GM23338 (cell line): ENCODE data around the gene MPST. TPM values are rescaled to one million over a fixed set of nuclear protein-coding genes. Genes with fewer than 3 reads are reported as not detected.

ENCODE experiments used
- ATAC-seq: fragments of 200-7000 bp; cut with Tn5 transposase; 3 replicates; pipeline ENCODE4 v1.9.1; 2020
- DNase-seq: peaks from one replicate; pipeline ENCODE4 v3.0.0-alpha.2; 2015; ENCODE audit warnings: low spot score
- H2AFZ ChIP-seq: fragments of 200-600 bp; sonication (generic); 2 replicates; pipeline ENCODE4 v1.8.0; 2016; ENCODE audit warnings: antibody characterized with exemption, mild to moderate bottlenecking, moderate library complexity
- H3F3A ChIP-seq: fragments of 200-600 bp; sonication (generic); replicated peaks from 2 replicates; pipeline ENCODE4 v1.8.0; 2017; ENCODE audit warnings: antibody characterized with exemption, mixed run types, low read depth
- H3K27ac ChIP-seq: fragments of 200-600 bp; sonication (generic); 2 replicates; pipeline ENCODE4 v1.6.1; 2016; ENCODE audit warnings: low read depth
- H3K27me3 ChIP-seq: fragments of 200-600 bp; sonication (generic); 2 replicates; pipeline ENCODE4 v1.8.0; 2016; ENCODE audit warnings: mild to moderate bottlenecking, mixed run types, moderate library complexity; ENCODE audit not compliant: insufficient read depth
- H3K36me3 ChIP-seq: fragments of 200-600 bp; sonication (generic); 2 replicates; pipeline ENCODE4 v1.8.0; 2016; ENCODE audit warnings: mild to moderate bottlenecking; ENCODE audit not compliant: insufficient read depth
- H3K4me1 ChIP-seq: fragments of 200-600 bp; sonication (generic); 2 replicates; pipeline ENCODE4 v1.8.0; 2016; ENCODE audit warnings: mild to moderate bottlenecking, moderate library complexity; ENCODE audit not compliant: insufficient read depth
- H3K4me2 ChIP-seq: fragments of 200-600 bp; sonication (generic); 2 replicates; pipeline ENCODE4 v1.7.1; 2017; ENCODE audit warnings: mixed run types
- H3K4me3 ChIP-seq: fragments of 200-600 bp; sonication (generic); 2 replicates; pipeline ENCODE4 v1.6.1; 2016; ENCODE audit warnings: mixed run types
- H3K79me2 ChIP-seq: fragments of 200-600 bp; sonication (generic); replicated peaks from 2 replicates; pipeline ENCODE4 v1.8.0; 2017; ENCODE audit warnings: mild to moderate bottlenecking; ENCODE audit not compliant: insufficient read depth
- H3K9me2 ChIP-seq: fragments of 200-600 bp; sonication (generic); 2 replicates; pipeline ENCODE4 v1.8.0; 2017; ENCODE audit not compliant: insufficient read depth
- H4K20me1 ChIP-seq: fragments of 200-600 bp; sonication (generic); replicated peaks from 2 replicates; pipeline ENCODE4 v1.8.0; 2017; ENCODE audit warnings: mild to moderate bottlenecking; ENCODE audit not compliant: insufficient read depth
- H3K27ac Mint-ChIP-seq: 2 replicates; pipeline ENCODE4 v1.8.0; 2020; ENCODE audit warnings: inconsistent platforms, mild to moderate bottlenecking, moderate library complexity, mixed read lengths
- H3K27me3 Mint-ChIP-seq: 3 replicates; pipeline ENCODE4 v1.8.0; 2022; ENCODE audit warnings: low read depth, mild to moderate bottlenecking, moderate library complexity, mixed read lengths, inconsistent platforms; ENCODE audit not compliant: insufficient read depth, poor library complexity
- H3K36me3 Mint-ChIP-seq: 3 replicates; pipeline ENCODE4 v1.8.0; 2021; ENCODE audit warnings: low read depth, mild to moderate bottlenecking, inconsistent platforms, moderate library complexity, mixed read lengths
- H3K4me1 Mint-ChIP-seq: 3 replicates; pipeline ENCODE4 v1.8.0; 2020; ENCODE audit warnings: mild to moderate bottlenecking, inconsistent platforms, mixed read lengths
- H3K4me3 Mint-ChIP-seq: 3 replicates; pipeline ENCODE4 v1.8.0; 2021; ENCODE audit warnings: moderate library complexity, mild to moderate bottlenecking, inconsistent platforms, mixed read lengths
- H3K9me3 Mint-ChIP-seq: 3 replicates; pipeline ENCODE4 v1.8.0; 2020; ENCODE audit warnings: moderate library complexity, mild to moderate bottlenecking, inconsistent platforms, mixed read lengths
- CREB1 ChIP-seq: fragments of 250-450 bp; sonication (Bioruptor Pico); IDR thresholded peaks from 2 replicates; pipeline ENCODE4 v1.5.0; 2020; ENCODE audit warnings: low read depth, mild to moderate bottlenecking, moderate library complexity
- EZH2 ChIP-seq: fragments of 200-600 bp; sonication (generic); IDR thresholded peaks from one replicate; pipeline ENCODE4 v1.8.0; 2017; ENCODE audit warnings: antibody characterized with exemption, mild to moderate bottlenecking, low read depth; ENCODE audit not compliant: unreplicated experiment
- EZH2phosphoT487 ChIP-seq: fragments of 200-600 bp; sonication (generic); IDR thresholded peaks from one replicate; pipeline ENCODE4 v1.8.1; 2018; ENCODE audit warnings: antibody characterized with exemption; ENCODE audit not compliant: unreplicated experiment
- JUNB ChIP-seq: IDR thresholded peaks from one replicate; pipeline ENCODE4 v1.6.1; 2016; ENCODE audit warnings: antibody characterized with exemption; ENCODE audit not compliant: unreplicated experiment
- POLR2AphosphoS5 ChIP-seq: IDR thresholded peaks from 2 replicates; pipeline ENCODE4 v1.6.1; 2016; ENCODE audit warnings: antibody characterized with exemption, low read depth
- STAT1 ChIP-seq: IDR thresholded peaks from one replicate; pipeline ENCODE4 v1.6.1; 2016; ENCODE audit warnings: antibody characterized with exemption; ENCODE audit not compliant: unreplicated experiment
- ZNF114 ChIP-seq: fragments of 250-450 bp; sonication (Bioruptor Pico); IDR thresholded peaks from 2 replicates; pipeline ENCODE4 v1.5.0; 2020; ENCODE audit warnings: mild to moderate bottlenecking, moderate library complexity
- polyA plus RNA-seq: library from polyadenylated mRNA; unstranded; fragments of >200 nt; fragmentation: Nextera tagmentation; extraction: Ambion mirVana; gene quantifications from 2 replicates; pipeline ENCODE4 v1.2.1, GENCODE V29; 2016
- total RNA-seq: library from RNA; depleted of rRNA; stranded (reverse); fragments of >200 nt; shearing (Covaris generic); gene quantifications from 2 replicates; pipeline ENCODE4 v1.2.3, GENCODE V29; 2014
- TF ChIP-seq, protein P1 (sequence below): fragments of 250-450 bp; sonication (Bioruptor Pico); IDR thresholded peaks from 2 replicates; pipeline ENCODE4 v1.5.0; 2020; ENCODE audit warnings: mild to moderate bottlenecking, moderate library complexity

The MPST gene
- total and polyA plus RNA-seq, 2 experiments from 2014 or later = 86.2 to 158 TPM

DNA sequence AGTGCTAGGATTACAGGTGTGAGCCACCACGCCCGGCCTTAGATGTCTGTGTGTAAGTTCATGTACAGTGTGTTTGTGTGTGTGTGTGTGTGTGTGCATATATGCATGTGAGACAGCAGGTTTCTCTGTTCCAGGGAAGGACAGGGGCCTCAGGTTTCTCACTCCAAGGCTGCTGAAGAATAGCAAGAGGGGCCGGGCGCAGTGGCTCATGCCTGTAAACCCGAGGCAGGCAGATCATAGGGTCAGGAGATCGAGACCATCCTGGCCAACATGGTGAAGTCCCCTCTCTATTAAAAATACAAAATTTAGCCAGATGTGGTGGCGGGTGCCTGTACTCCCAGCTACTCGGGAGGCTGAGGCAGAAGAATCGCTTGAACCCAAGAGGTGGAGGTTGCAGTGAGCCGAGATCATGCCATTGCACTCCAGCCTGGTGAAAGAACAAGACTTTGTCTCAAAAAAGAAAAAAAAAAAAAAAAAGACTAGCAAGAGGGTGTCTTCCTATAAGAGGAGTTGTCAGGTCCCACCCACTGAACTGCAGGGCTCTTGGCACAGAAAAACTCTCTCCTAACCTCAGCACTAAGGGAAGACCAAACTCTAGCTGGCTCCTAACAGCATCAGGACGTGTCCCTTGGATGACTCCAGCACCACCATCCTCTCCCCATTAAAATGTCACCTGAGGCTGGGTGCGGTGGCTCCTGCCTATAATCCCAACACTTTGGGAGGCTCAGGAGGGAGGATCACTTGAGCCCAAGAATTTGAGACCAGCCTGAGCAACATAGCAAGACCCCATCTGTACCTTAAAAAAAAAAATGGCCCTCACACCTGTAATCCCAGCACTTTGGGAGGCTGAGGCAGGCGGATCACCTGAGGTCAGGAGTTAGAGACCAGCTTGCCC is 40.3 kb upstream of the MPST start (continued):
- TF ChIP-seq, protein P1, sequence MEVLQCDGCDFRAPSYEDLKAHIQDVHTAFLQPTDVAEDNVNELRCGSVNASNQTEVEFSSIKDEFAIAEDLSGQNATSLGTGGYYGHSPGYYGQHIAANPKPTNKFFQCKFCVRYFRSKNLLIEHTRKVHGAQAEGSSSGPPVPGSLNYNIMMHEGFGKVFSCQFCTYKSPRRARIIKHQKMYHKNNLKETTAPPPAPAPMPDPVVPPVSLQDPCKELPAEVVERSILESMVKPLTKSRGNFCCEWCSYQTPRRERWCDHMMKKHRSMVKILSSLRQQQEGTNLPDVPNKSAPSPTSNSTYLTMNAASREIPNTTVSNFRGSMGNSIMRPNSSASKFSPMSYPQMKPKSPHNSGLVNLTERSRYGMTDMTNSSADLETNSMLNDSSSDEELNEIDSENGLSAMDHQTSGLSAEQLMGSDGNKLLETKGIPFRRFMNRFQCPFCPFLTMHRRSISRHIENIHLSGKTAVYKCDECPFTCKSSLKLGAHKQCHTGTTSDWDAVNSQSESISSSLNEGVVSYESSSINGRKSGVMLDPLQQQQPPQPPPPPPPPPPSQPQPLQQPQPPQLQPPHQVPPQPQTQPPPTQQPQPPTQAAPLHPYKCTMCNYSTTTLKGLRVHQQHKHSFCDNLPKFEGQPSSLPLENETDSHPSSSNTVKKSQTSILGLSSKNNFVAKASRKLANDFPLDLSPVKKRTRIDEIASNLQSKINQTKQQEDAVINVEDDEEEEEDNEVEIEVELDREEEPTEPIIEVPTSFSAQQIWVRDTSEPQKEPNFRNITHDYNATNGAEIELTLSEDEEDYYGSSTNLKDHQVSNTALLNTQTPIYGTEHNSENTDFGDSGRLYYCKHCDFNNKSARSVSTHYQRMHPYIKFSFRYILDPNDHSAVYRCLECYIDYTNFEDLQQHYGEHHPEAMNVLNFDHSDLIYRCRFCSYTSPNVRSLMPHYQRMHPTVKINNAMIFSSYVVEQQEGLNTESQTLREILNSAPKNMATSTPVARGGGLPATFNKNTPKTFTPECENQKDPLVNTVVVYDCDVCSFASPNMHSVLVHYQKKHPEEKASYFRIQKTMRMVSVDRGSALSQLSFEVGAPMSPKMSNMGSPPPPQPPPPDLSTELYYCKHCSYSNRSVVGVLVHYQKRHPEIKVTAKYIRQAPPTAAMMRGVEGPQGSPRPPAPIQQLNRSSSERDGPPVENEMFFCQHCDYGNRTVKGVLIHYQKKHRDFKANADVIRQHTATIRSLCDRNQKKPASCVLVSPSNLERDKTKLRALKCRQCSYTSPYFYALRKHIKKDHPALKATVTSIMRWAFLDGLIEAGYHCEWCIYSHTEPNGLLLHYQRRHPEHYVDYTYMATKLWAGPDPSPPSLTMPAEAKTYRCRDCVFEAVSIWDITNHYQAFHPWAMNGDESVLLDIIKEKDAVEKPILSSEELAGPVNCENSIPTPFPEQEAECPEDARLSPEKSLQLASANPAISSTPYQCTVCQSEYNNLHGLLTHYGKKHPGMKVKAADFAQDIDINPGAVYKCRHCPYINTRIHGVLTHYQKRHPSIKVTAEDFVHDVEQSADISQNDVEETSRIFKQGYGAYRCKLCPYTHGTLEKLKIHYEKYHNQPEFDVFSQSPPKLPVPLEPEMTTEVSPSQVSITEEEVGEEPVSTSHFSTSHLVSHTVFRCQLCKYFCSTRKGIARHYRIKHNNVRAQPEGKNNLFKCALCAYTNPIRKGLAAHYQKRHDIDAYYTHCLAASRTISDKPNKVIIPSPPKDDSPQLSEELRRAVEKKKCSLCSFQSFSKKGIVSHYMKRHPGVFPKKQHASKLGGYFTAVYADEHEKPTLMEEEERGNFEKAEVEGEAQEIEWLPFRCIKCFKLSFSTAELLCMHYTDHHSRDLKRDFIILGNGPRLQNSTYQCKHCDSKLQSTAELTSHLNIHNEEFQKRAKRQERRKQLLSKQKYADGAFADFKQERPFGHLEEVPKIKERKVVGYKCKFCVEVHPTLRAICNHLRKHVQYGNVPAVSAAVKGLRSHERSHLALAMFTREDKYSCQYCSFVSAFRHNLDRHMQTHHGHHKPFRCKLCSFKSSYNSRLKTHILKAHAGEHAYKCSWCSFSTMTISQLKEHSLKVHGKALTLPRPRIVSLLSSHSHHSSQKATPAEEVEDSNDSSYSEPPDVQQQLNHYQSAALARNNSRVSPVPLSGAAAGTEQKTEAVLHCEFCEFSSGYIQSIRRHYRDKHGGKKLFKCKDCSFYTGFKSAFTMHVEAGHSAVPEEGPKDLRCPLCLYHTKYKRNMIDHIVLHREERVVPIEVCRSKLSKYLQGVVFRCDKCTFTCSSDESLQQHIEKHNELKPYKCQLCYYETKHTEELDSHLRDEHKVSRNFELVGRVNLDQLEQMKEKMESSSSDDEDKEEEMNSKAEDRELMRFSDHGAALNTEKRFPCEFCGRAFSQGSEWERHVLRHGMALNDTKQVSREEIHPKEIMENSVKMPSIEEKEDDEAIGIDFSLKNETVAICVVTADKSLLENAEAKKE (CRISPR knock-in tag) = no peak
- TF ChIP-seq STAT1 (no peak), CREB1 (no peak), ZNF114 (CRISPR knock-in tag) (no peak), JUNB (no peak)

DNA sequence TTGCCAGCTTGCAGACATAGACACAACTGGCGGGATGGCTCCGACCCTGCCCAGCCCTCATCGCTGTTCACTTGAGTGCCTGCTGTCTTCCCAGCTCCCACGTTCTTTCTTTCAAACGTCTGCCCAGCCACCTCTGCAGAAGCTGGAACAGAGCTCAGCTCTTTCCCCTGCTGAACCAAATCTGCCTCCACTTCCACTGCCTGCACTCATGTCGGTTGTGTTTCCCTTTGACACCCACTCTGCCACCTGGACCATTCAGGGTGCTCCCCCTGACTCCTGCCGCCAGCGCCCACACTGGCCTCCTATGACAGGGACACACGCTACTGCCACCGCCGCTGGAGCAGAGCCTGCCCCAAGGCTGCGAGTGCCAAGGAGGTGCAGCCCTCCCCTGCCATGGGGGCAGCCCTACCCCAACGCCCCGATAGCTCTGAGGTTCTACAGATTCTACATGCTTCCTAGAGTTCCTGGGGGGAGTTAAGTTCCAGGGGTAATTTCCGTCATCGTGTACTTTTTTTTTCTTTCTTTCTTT is 38.2 kb upstream of the MPST start:
- no peaks in the 10 kb centered on the region for H3K79me2 ChIP-seq
- peak overlapping the region; percentile 82; the same call in 1 of the 2 replicates for H2AFZ ChIP-seq
- Mint-ChIP-seq H3K9me3 (peaks cover 13% of the 10 kb centered on the region), H3K4me3 (no peak overlapping the region), H3K27ac (no peak overlapping the region), H3K27me3 (peaks cover 2% of the 10 kb centered on the region), H3K36me3 (peaks cover 4% of the 10 kb centered on the region; the same call in 2 of the 3 replicates), H3K4me1 (peaks cover 17% of the 10 kb centered on the region)
- no peaks in the 10 kb centered on the region; the same call in 1 of the 2 replicates for H3K9me2 ChIP-seq
- H3K27ac ChIP-seq = no peak overlapping the region
- H3K4me1 ChIP-seq = no peaks in the 10 kb centered on the region
- no peaks in the 10 kb centered on the region for H4K20me1 ChIP-seq
- H3K27me3 ChIP-seq = no peaks in the 10 kb centered on the region
- H3K4me2 ChIP-seq = no peak overlapping the region
- H3K4me3 ChIP-seq = no peak overlapping the region
- no peaks in the 10 kb centered on the region for H3K36me3 ChIP-seq
- ATAC-seq = no peak
- H3F3A ChIP-seq = no peaks in the 10 kb centered on the region
- no peak for DNase-seq
- no peak for TF ChIP-seq EZH2
- TF ChIP-seq JUNB = no peak
- TF ChIP-seq EZH2phosphoT487 = no peak
- no peak for TF ChIP-seq CREB1
- TF ChIP-seq, protein P1 (CRISPR knock-in tag) = no peak
- TF ChIP-seq ZNF114 (CRISPR knock-in tag) = no peak
- no peak for TF ChIP-seq POLR2AphosphoS5
